Measurements from ENCODE around the gene CNEP1R1. TPM values are rescaled to one million over a fixed set of nuclear protein-coding genes. Genes with fewer than 3 reads are reported as not detected.

The CNEP1R1 gene
- polyA plus RNA-seq, 1 donor from 2014 or later = 13.4 TPM

DNA sequence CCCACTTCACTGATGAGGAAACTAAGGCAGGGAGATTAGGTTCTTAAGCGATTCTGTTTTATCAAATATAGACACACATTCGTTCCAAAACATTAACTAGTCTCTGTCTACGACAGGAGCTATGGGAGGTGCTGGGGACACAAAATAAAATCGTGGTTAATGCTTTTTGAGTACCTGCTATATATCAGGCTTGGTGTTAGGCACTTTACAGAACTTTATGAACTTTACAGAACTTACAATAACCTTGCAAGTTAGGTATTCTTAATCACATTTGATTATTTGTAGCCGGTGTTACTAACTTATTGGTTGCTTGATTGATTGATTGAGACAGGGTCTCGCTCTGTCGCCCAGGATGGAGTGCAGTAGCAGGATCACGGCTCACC is 40.2 kb downstream of the CNEP1R1 start:
- no peaks in the 10 kb centered on the region for H3K36me3 Mint-ChIP-seq
- H3K4me3 Mint-ChIP-seq = peak overlapping the region; percentile 89 to 95 (median 92)
- H3K27me3 Mint-ChIP-seq = no peaks in the 10 kb centered on the region

DNA sequence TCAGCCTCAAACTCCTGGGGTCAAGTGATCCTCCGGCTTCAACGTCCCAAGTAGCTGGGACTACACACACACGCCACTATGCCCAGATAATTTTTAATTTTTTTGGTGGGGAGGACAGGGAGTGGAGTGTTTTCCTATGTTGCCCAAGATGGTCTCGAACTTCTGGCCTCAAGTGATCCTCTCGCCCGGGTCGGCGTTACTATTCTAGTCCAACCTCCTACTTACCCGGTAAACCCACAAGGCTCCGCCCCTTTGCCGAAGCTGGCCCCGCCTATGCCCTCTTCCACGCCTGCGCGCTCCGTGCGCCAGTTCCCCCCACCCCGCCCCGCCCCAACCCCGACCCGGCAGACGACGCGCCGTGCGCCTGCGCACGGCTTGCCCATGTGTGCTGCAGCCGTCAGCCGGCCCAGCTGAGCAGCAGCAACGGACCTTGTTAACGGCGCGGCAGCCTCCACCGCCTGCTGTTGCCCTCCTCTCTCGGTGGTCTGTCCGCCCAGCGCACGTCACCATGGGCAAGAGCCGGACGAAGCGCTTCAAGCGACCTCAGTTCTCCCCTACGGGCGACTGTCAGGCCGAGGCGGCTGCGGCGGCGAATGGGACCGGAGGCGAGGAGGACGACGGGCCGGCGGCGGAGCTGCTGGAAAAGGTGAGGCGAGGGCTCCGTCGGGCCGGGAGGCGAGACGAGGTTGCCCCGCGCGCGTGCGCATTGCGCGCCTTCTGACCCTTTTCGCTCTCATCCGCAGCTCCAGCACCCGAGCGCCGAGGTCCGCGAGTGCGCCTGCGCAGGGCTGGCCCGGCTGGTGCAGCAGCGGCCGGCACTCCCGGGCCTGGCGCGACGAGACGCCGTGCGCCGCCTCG is 40.8 kb downstream of the CNEP1R1 start, which contains the start of gene HEATR3:
TSS of gene HEATR3 (plus strand) at position 347 of the 858 bp plus-strand sequence. CDS start at position 509, 162 bp downstream.
- Mint-ChIP-seq H3K9me3 (no peaks in the 10 kb centered on the region), H3K27me3 (no peaks in the 10 kb centered on the region), H3K4me1 (peaks cover 17 to 25% (median 20%) of the 10 kb centered on the region in 3 donors), H3K4me3 (peak within 1 kb of the TSS; percentile 89 to 98 (median 92)), H3K27ac (peak within 1 kb of the TSS; percentile 83 to 92 (median 89)), H3K36me3 (no peaks in the 10 kb centered on the region)

More for the DNA sequence above, 40.2 kb downstream of the CNEP1R1 start:
- Mint-ChIP-seq H3K4me1 (peaks cover 15 to 23% (median 20%) of the 10 kb centered on the region in 3 donors), H3K9me3 (no peaks in the 10 kb centered on the region), H3K27ac (peak overlapping the region; percentile 73 to 89 (median 88))

DNA sequence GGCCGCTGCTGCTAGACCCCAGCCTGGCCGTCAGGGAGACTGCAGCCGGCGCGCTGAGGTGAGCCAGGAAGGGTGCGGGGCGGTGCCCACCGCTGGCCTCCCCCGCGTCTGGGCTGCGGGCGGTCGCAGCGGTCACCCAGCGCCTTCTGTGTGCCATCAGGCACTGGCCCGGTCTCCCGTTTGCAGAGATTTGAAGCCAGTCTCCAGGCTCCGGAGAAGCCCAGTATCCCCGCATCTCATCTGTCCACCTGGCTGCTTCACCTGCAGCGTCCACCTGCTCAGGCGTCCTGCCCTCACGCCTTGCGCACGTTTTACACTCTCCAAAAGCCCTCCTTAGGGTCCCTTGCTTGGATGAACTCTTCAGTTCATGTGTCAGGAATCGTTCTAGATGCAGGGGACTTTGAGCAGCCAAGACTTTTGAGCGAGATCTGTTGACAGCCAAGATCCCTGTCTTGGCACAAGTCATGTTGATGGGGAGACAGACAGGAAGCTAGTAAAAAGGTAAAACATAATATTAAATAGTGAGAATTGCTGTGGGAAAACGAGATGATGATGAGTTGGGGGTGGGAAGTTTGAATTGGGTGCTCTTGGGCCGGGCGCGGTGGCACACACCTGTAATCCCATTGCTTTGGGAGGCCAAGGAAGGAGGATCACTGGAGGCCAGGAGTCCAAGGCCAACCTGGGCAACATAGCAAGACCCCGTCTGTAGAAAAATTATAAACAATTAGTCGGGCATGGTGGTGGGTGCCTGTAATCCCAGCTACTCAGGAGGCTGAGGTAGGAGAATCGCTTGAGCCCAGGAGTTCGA is 41.7 kb downstream of the CNEP1R1 start:
- Mint-ChIP-seq H3K27ac (peak overlapping the region; percentile 83 to 92 (median 88)), H3K36me3 (peaks cover 1% of the 10 kb centered on the region), H3K27me3 (no peaks in the 10 kb centered on the region), H3K9me3 (no peaks in the 10 kb centered on the region), H3K4me3 (peak overlapping the region; percentile 89 to 98 (median 92)), H3K4me1 (peaks cover 20 to 28% (median 20%) of the 10 kb centered on the region in 3 donors)

DNA sequence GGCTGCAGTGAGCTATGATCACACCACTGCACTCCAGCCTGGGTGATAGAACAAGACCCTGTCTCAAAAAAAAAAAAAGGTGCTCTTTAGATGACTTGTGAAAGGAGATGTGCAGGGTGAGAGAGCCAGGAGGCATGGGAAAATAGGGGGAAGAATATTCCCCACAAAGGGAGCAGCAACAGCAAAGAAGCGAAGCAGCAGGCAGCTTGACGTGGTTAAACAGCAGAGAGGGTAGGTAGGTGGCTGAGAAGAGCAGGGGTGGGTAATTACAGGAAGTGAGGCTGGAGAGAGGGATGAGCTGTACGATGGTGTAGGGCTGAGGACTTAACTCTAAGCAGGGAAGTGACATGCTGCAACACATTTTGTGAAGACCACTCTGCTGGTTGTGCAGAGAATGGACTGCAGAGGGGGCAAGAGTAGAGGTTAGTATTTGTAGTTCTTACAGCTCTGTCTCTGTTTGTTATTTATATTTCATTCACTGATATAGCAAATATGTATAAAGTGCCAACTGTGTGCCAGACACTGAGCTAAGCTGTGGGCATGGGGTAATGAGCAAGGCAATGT is 42.3 kb downstream of the CNEP1R1 start:
- Mint-ChIP-seq H3K4me3 (peak overlapping the region; percentile 80 to 98 (median 91)), H3K4me1 (peaks cover 20 to 29% (median 22%) of the 10 kb centered on the region in 3 donors), H3K27ac (peak overlapping the region in 2 of 3 donors; percentile 83 to 91), H3K36me3 (peaks cover 1% of the 10 kb centered on the region), H3K27me3 (no peaks in the 10 kb centered on the region), H3K9me3 (no peaks in the 10 kb centered on the region)

DNA sequence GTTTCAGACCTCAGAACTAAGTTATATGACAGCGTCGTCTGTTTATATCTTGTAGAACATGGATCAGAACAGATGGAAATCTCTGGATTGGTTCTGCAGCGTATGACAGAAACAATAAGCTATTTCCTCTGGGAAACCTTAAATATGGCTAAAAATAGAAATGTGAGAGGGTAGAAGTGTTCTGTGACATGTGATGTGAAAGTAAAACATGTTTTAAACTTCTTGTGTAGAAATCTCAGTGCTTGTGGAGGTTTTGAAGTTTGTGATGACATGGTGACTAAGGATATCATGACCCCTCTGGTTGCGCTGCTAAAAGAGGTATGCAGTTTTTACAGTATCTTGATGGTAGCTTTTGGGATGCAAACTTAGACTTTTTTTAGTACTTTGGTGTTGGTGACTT is 43.5 kb downstream of the CNEP1R1 start:
- Mint-ChIP-seq H3K9me3 (no peaks in the 10 kb centered on the region), H3K27ac (peak overlapping the region in 2 of 3 donors; percentile 26 to 28), H3K4me1 (peaks cover 20 to 30% (median 26%) of the 10 kb centered on the region in 3 donors)

DNA sequence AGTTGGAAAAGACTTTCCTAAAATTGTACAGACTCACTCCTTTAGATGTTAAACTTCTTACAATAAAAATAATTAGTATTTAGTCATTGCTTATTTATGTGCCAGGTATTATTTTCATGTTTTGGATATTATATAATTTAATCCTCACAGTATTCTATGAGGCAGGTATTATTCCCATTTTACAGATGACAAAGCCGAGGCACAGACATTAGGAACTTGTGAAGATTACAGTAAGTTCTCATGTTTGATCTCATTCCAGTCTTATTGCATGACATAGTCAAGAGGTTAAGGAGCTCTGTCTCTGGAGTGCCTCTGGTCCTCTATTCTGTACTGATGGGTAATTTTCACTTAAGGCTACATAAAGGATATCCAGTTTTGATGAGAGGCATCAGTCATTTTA is 44.0 kb downstream of the CNEP1R1 start:
- Mint-ChIP-seq H3K4me1 (peaks cover 20 to 30% (median 26%) of the 10 kb centered on the region in 3 donors), H3K36me3 (peaks cover 1% of the 10 kb centered on the region), H3K27ac (peak overlapping the region in 1 of 3 donors; percentile 28), H3K27me3 (no peaks in the 10 kb centered on the region), H3K4me3 (peak overlapping the region in 1 of 4 donors; percentile 67), H3K9me3 (no peaks in the 10 kb centered on the region)

More for the DNA sequence above, 43.5 kb downstream of the CNEP1R1 start:
- Mint-ChIP-seq H3K4me3 (peak overlapping the region in 2 of 4 donors; percentile 42 to 67), H3K27me3 (no peaks in the 10 kb centered on the region), H3K36me3 (peaks cover 1% of the 10 kb centered on the region)

DNA sequence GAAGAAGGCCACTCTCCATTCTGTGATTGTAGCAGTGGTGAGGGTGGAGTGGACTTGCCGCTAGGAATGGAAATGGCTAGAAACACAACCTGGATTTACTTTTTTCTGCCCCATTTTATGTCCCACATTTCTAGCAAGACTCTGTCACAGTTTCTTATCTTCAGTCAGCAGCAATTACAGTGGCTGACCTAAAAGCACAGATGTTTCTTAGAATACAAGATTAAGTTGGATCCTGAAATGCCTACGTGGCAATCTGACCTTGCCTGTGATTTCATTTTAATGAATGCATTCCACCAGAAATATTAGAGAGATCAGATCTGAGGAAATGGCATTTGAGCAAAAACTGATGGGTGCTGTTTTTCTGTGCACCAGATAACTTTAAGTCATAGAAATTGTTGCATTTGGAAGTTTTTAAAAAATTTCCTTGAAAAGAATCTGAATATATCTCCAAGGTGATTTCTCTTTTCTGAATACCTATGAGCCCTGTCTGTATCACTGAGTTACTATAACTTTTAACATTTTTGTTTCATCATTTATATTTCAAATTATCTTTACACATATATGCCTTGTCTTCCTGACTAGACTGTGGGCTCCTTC is 46.1 kb downstream of the CNEP1R1 start:
- Mint-ChIP-seq H3K4me1 (peaks cover 20 to 25% (median 22%) of the 10 kb centered on the region in 3 donors), H3K36me3 (peaks cover 5% of the 10 kb centered on the region), H3K9me3 (no peaks in the 10 kb centered on the region), H3K27me3 (no peaks in the 10 kb centered on the region), H3K27ac (peak overlapping the region in 1 of 3 donors; percentile 57), H3K4me3 (no peak overlapping the region)

DNA sequence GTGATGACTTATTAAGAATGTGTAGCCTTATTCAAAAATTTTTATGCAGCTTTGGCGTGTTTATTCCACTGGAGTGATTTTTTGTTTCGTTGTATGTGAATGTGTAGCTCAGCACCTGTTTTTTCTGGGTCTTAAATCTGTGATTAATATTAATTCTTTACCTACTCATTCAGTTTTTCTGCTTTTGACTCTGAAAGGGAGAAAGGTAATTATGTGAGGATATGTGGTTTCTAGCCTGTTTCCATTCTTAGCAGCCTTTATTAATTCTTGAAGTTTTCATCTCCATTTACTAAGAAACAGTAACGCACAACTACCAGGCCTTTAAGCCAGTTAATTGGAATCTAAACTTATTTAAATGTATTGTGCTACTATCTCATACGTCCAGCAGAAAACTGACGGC is 47.7 kb downstream of the CNEP1R1 start:
- Mint-ChIP-seq H3K9me3 (no peaks in the 10 kb centered on the region), H3K36me3 (peaks cover 5% of the 10 kb centered on the region), H3K4me1 (peaks cover 9 to 15% (median 14%) of the 10 kb centered on the region in 3 donors), H3K27ac (no peak overlapping the region), H3K27me3 (no peaks in the 10 kb centered on the region), H3K4me3 (no peak overlapping the region)

DNA sequence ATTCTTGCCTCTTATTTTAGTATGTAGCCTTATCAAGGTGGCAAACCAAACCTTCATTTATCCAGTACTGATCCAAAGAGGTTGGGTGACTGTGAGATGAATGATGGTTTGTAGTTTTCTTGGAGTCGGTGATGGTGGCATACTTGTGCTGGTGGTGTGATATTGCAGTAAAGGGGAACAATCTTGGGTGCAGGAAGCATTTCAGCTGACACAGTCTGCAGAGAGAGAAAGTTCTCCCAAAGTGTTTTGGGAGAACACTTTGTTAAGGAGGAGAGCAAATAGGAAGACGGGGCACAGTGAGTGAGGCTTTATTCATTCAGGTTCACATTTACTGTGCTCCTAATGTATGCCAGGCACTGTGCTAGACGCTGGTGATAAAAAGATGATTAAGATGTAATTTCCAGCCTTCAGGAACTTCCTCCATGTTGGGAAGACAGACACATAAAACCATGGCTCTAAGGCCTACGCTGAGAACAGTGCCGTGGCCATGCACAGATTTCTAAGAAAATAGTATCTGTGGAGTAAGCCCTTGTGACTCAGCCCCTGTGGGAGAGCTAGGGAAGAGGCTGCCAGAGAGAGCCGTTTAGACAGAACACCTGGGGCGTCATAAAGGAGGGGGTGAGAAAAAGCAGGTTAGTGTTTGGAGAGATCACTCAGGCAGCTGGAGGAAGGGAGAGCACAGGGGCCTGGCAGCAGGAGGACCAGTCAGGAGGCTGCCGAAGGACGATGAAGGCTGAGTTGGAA is 54.5 kb downstream of the CNEP1R1 start:
- Mint-ChIP-seq H3K9me3 (no peaks in the 10 kb centered on the region), H3K27me3 (no peaks in the 10 kb centered on the region), H3K27ac (peak overlapping the region in 1 of 3 donors; percentile 67), H3K4me1 (peaks cover 0 to 3% (median 0%) of the 10 kb centered on the region in 3 donors), H3K4me3 (no peak overlapping the region), H3K36me3 (peaks cover 7% of the 10 kb centered on the region)

DNA sequence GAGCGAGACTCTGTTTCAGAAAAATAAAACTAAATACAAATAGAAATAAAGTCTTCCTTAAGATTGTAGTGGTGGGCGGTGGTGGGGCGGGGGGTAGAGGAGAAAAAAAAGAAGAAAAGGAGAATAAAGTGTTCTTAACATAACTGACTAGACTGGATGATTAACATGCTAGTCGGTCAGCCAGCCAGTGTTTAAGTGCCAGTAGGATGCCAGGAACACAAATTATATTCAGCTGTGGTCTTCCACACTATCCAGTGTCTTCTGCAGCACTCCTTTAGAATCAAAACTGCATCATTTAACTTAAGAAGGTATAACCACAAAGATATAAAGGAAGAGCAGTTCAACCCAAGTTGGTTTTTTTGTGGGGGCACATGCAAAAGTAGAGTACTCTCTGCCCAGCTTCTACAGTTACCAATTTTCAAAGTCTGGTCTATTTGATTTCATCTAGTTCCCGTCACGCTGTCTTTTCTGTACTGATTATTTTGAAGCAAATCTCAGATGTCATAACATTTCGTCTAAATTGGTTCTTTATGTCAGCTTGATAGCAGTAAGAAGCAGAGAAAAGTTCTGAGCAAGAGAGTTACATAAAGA is 56.5 kb downstream of the CNEP1R1 start:
- H3K27me3 Mint-ChIP-seq = no peaks in the 10 kb centered on the region
- no peak overlapping the region for H3K27ac Mint-ChIP-seq
- peaks cover 0 to 3% (median 0%) of the 10 kb centered on the region in 3 donors for H3K4me1 Mint-ChIP-seq
- H3K9me3 Mint-ChIP-seq = no peaks in the 10 kb centered on the region
- no peak overlapping the region for H3K4me3 Mint-ChIP-seq
- H3K36me3 Mint-ChIP-seq = peaks cover 3% of the 10 kb centered on the region

DNA sequence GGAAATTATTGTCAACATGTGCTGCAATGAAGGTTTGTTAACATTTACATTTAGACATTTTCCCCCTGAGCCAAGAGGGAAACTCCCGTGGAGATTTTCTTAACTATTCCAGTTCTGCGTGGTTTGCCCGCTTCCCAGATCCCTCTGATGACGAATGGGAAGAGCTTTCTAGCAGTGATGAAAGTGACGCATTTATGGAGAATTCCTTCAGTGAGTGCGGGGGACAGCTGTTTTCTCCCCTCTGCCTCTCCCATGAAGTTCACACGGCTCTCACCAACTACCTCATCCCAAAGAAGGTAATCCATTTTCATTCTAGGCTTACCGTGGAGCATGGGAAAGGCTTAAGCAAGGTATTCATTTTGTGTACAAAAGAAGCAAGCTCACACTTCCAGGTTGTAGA is 59.0 kb downstream of the CNEP1R1 start:
- Mint-ChIP-seq H3K4me3 (no peak overlapping the region), H3K27ac (no peak overlapping the region), H3K36me3 (peaks cover 6% of the 10 kb centered on the region), H3K9me3 (no peaks in the 10 kb centered on the region), H3K4me1 (peaks cover 0 to 3% (median 0%) of the 10 kb centered on the region in 3 donors), H3K27me3 (no peaks in the 10 kb centered on the region)

DNA sequence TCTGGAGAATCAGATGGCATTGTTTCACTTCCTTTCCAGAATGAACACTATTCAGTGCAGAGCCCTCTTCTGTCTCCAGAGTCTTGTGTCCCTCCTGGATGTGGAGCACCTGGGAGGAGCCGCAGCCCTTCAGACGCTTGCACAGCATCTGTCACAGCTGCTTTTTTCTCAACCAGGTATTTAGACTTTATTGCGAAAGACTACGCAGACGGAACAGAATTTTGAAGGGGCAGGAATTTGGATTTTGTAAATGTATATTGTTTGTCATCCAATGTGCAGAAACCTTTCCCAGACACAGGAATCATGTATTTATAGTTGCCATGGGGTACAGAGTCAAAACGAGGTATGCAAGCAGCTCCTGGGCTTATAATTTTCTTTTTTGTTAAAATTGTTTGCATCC is 61.2 kb downstream of the CNEP1R1 start:
- Mint-ChIP-seq H3K4me1 (no peaks in the 10 kb centered on the region), H3K27ac (no peak overlapping the region), H3K9me3 (no peaks in the 10 kb centered on the region), H3K27me3 (no peaks in the 10 kb centered on the region), H3K36me3 (peaks cover 7% of the 10 kb centered on the region), H3K4me3 (no peak overlapping the region)
